NCI-H2171 (cell line): ENCODE data around the gene SELENOH.

Experiments used
- DNase-seq: peaks from one replicate; lab custom pipeline; 2025; lab: John Stamatoyannopoulos, UW

The SELENOH gene

DNA sequence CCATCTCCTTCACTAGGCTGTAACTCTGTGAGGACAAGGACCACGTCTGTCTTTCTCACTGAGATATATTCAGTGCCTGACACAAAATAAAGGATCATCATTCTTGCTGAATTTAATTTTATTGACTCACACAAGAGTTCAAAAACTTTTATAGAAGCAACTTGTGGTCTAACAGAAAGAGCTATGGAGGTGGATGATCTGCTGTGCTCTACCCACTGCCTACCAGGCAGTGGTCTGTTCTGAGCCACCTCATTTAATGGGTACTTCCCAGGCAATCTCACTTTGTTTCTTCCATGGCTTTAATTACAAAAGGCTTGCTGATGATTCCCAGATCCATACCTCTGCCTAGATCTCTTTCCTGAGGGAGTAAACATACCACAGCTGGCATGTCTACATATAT is 5.6 kb downstream of the SELENOH start:
- no peak for DNase-seq

DNA sequence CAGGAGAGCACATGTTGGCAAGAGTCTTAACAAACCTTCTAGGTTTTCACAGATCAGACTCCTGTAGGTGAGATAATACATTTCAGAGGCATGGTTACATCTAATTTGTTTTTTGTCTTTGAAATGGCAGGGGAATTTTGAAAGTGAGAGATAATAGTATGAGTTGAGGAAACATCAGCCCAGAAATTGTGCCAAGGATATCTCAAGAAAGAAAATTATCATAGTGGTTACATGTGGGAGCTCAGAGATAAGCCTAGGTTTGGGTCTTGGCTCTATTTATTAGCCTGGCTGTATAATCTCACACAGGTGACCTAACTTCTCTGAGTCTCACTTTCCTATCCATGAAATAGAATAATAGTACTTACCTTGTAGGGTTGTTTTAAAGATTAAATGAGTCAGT is 9.9 kb downstream of the SELENOH start:
- no peak for DNase-seq

GRCh38 chr11:57751676-57752253 is 10.5 kb downstream of the SELENOH start, which contains the start of gene BTBD18:
Gene BTBD18, minus strand, starts transcription at chr11:57751819. Its CDS starts 631 bp downstream, at chr11:57751188.
- no peak for DNase-seq

DNA sequence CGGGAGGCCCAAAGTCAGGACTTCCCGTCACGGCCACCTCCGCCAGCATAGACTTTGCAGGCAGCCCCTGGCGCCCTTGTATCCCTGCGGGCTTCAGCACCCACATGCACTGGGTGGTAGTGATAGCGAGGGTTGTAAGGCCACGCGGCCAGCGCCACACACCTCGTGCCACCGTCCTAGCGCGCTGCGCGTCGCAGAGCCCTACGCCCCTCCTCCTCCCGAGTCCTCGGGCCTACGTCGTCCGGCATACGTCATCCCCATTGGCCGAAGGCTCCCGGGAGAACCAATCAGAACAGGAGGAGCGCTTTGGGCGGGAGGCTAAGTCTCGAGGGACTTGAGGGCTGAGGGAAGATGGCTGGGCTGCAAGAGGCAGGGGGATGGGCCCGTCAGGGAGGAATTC is 11.7 kb downstream of the SELENOH start:
- no peak for DNase-seq

- no peak for DNase-seq
Measured at GRCh38 chr11:57758174-57758573, 16.9 kb downstream of the SELENOH start.

DNA sequence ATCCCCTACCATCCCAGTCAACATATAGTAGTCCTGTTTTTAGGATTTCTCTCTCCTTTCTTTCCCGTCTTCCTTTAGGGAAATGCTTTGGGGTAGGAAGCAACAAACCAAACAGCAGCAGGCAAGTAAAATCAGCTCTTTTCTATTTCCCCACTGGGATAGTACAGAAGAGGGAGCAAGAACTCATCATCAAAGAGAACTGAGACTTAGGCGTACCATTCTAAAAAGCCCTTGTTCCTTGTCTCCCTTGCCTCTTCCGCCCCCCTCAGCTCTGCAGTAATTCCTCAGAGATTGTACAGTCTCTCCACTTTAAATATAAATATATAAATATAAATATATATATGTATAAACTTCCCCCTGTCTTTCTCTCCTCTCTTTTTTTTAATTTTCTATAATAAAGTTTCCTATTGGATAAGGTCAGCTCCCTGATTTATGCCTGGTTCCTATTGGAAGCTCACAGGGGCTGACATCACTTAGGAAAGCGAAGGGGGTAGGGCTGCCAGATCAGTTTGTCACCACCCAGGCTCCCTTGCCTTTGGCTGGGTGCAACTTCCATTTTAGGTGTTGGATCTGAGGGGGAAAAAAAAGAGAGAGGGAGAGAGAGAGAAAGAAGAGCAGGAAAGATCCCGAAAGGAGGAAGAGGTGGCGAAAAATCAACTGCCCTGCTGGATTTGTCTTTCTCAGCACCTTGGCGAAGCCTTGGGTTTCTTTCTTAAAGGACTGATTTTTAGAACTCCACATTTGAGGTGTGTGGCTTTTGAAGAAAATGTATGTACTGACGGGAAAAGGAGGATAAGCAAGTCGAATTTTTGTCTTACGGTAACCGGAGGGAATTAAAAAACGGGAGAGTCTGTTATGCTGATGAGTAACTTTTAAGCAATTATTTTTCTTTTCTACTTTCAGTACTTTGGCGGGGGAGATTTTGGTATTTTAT is 20.3 kb downstream of the SELENOH start, which contains the start of gene CTNND1:
Gene CTNND1 (plus strand): TSS at position 502 of the 934 bp plus-strand sequence. CDS start 29,677 bp downstream, outside the sequence.
- peak; percentile 79 for DNase-seq

GRCh38 chr11:57762235-57762861 is 21.1 kb downstream of the SELENOH start:
- DNase-seq: peak; percentile 29

DNA sequence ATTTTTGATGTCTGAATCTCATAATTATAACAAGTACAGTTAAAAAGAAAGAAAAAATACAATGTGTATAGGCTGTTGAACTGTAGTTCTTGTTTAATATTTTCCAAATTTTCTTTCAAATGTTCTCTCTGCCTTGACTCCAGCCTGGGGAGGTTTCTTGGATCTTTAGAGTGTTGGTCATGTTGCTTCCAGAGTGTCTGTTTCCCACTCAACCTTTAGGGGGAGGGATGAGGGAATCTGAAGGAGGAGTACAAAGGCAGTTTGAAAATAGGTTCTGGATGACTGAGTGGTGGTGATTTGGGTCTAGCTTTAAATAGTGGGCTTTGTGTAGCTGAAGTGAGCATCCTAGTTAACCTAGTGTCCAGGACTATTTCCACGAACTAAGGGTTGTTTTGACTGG is 22.3 kb downstream of the SELENOH start:
- DNase-seq: no peak

- no peak for DNase-seq
Measured at GRCh38 chr11:57764021-57764420, 22.7 kb downstream of the SELENOH start.

DNA sequence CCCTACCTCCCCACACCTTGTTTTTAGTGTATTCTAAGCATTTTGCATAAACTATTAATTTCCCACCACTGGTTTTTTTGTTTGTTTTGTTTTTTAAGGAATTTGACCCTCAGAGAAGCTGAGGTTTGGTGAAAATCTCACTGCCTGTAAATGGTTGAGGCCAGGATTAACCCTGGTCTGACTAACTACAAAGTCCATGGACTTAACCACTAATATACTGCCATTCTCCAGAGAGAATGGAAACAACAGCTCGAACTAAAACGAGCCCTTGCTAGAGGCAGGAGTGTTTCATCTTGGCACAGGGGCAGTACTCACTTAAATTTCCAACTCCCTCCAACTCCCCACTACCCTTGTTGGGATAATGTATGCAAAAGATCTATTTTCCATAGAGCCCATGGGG is 23.3 kb downstream of the SELENOH start:
- no peak for DNase-seq

- no peak for DNase-seq
Measured at GRCh38 chr11:57764972-57765371, 23.7 kb downstream of the SELENOH start.

DNA sequence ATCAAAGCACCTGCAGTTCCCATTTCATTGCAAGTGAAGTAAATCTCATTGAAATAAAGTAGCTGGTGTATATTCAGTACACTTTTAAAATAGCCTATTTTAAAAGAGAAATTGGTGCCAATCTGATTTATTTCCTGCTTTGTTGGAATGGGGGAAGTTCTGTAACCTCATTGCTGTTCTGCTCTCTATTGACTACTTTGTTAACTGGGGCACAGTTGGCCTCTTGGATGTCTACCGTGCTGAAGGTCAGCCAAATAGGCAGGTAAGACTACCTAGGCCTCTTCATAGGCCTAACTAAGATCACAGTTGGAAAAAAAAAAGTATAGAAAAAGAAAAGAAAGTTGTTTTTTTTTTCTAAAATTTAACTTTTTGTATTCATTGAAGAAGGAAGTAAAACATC is 29.5 kb downstream of the SELENOH start:
- no peak for DNase-seq

DNA sequence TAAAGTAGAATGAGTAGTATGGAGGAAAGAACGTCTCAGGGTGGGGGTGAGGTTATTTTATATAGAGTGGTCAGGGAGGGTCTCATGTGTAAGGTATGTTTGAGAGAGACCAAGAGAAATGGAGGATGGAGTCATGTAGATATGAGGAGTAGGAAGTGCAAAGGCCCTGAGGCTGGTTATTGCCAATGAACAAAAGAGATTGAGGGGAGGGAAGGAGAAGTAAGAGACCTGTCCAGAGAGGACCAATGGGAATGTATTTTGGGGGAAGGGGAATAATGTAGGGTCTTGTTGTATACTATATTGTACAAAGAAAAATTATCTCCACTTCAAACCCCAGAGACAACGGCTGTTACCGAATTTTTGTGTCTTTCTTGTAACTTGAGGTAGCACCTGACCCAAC is 30.1 kb downstream of the SELENOH start:
- DNase-seq: no peak

DNA sequence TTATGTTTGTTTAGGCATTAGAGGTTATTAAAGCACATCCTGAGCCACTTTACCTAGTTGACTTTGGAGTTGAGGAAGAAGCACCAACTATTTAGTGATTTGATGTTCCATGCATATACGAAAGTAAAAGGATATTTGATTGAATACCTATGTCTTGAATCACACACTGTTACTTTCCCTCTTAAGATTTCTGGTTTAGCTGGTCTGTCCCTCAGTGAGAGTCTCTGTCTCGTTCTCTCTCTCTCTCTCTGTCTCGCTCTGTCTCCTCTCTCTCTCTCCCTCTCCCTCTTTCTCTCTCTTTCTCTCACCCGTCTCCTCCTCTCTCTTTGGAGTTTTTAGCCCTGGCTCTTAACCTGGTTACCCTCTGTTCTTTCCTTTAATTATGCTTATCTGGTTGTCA is 31.3 kb downstream of the SELENOH start:
- DNase-seq: no peak

DNA sequence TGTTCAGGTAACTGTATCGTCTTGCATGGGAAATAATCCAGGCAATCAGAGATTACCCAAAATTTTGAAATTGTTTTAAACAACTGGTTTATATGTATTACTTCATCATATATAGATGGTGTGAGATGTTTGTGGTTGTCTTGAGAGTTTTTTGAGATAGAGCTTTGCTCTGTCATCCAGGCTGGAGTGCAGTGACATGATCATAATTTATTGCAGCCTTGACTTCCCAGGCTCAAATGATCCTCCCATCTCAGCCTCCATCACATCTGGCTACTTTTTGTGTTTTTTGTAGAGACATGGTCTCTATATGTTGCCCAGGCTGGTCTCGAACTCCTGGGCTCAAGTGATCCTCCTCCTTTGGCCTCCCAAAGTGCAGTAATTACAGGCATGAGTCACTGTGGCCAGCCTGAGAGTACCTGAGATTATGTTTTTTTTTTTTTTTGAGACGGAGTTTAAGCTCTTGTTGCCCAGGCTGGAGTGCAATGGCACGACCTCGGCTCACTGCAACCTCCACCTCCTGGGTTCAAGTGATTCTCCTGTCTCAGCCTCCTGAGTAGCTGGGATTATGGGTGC is 31.8 kb downstream of the SELENOH start:
- DNase-seq: no peak

DNA sequence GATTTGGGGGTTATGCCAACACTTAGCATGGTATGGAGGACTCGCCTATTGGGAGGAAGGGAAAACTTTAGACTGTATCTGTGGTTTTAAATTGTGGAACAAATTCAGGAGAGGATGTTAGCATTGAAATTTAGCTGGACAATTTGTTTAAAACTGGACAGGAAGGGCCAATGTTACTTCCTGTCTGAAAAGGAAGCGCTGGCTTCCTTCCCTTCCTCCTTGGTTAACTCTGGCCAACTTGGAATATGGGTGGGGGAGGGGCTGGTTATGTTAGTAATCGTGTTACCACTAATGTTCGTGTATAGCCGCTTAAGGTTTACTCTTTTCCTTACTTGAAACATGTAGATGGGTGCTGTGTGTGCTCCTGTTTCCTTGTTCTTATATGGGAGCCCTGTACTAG is 34.2 kb downstream of the SELENOH start:
- DNase-seq: no peak

DNA sequence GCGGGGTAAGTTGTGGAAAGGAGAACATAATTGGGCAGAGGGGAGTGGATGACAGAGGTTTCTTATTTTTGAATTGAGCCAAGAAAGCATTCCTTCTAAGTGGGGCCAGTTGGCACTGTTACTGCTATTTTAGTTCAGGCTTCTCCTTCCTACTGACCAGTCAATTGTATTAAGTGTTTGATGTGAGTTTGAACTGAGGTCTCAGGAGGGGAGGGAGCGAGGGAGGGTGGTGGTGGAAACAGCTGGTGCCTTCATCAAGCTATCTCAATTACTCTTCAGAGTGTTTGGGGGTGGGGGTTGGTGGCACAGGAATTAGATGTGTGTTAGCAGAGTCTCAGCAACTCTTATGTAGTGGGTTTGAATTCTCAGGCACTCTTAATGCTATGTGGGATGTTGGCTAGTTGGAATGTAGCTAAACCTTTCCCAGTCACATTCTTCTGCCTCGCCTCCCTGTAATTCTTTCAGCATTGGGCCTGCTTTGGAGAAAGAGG is 34.8 kb downstream of the SELENOH start:
- no peak for DNase-seq

- no peak for DNase-seq
Measured at GRCh38 chr11:57776577-57777210, 35.4 kb downstream of the SELENOH start.

DNA sequence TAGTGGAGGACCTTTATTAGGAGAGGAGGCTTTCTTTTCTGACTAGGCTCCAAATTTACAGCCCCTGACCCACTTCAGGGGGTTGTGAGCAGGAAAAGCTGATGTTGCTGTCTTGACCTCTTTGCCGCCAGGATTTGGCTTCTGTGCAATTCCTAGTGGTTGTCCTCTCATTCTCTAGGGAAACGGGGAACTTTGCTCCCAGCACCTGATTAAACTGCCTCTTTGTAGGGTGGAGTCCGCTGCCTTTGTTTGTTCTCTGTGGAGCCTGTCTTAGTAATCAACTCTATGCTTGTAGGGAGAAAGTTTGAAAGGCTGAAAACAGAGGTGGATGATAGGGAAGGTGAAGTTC is 36.7 kb downstream of the SELENOH start:
- DNase-seq: no peak

GRCh38 chr11:57778318-57779037 is 37.2 kb downstream of the SELENOH start:
- no peak for DNase-seq

DNA sequence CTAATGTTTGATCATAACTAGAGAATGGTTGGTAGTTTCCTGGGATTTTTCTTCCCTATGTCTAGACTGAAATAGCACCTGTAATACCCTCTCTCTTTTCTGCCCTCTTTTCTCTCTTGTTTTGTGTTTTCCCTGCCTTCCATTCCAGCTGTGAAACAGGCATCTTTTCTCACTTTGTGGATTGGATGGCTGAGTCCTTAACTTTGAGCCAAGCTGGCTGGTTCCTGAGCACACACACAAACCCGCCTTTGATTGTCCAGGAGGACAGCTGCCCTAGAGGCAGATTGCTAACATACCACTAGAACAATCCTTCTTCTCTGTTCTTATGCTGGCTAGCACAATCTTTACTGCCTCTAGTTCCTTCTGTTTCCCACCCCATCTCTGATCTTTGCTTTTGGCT is 38.0 kb downstream of the SELENOH start:
- no peak for DNase-seq
